ENCODE results near the gene CCDC34. TPM values are rescaled to one million over a fixed set of nuclear protein-coding genes. Genes with fewer than 3 reads are reported as not detected.

The CCDC34 gene
- total RNA-seq, 1 experiment from 2014 or later, result 18.7 TPM

DNA sequence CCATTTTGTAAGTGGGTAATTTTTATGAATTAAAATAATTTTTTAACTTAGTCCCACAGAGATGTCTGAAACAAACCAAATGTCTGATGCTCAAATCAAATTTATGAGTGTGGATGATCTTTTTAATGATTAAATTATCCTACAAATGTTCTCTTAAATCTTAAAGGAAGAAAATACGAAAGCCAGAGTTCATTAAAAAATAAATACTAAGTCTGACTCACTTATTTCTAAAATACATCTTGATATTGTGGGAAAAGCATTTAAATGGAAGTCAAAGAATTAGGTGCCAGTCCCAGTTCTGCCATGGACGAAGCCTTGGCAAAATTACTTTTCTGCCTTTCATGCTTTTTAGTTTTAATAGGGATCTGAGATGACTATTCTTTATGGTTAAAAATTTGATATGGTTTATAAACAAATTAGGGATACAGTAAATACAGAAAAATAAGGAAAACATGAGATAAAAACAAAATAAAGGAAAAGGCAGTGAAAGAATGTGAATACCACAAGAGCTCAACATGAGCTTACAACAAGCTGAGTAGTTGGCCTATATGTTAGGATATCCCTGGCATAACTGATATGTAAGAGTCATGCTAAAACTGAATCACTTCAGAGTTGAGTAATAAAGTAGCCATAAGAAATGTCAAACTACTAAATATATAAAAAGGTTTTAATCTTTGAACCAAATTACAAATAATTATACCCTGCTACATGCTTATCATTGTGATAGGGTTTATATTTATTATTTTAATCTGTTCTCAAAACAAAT is 9.2 kb downstream of the CCDC34 start:
- intact Hi-C loops (cut with micrococcal nuclease), result no loop called here
- no peaks in the 10 kb centered on the region for H3K4me1 ChIP-seq (ENCODE audit: control insufficient read depth in 1 of 2, insufficient read depth in 2 of 2, low read length in 2 of 2)

More for the DNA sequence above, 9.2 kb downstream of the CCDC34 start:
- H3K36me3 ChIP-seq (ENCODE audit: control insufficient read depth in 1 of 2, insufficient read depth in 2 of 2, low read length in 2 of 2), result 0 out of 4 replicates have a peak, but pooled peaks cover 0 to 2% of the 10 kb centered on the region in 2 experiments
- H3K9me2 ChIP-seq (ENCODE audit: insufficient read depth), result no peaks in the 10 kb centered on the region
- no peaks in the 10 kb centered on the region for H4K20me1 ChIP-seq (ENCODE audit: insufficient read depth)
- ATAC-seq, result no peak
- H2AFZ ChIP-seq (ENCODE audit: low read depth, low read length, poor library complexity, severe bottlenecking), result no peak overlapping the region
- ChIA-PET RAD21 (ENCODE audit: low non-redundant PET in 1 of 2, low total read pairs in 2 of 2, uncharacterized antibody in 2 of 2, unreplicated experiment in 2 of 2) (no interaction called here), CTCF (no interaction called here), POLR2A (interaction anchor here (0.8 kb wide), 1 partner anchor 47 kb away, joined by 3 read pairs; no protein-coding TSS in a partner anchor)
- TF ChIP-seq EGR1 (IDR thresholded peaks at IDR 0.05; ENCODE audit: low read depth) (no peak), ZNF274 (IDR thresholded peaks at IDR 0.05; ENCODE audit: low read depth, low read length) (no peak), CBX3 (IDR thresholded peaks at IDR 0.05; ENCODE audit: low read depth) (no peak), TCF7L2 (IDR thresholded peaks at IDR 0.05; ENCODE audit: borderline replicate concordance, extremely low read depth, insufficient read depth, insufficient read length) (no peak), EZH2 (IDR thresholded peaks at IDR 0.05) (no peak), FOSL1 (IDR thresholded peaks at IDR 0.05; ENCODE audit: low read depth) (no peak), SP1 (IDR thresholded peaks at IDR 0.05; ENCODE audit: low read depth) (no peak), POLR2A (IDR thresholded peaks at IDR 0.05; ENCODE audit: borderline replicate concordance, extremely low read depth, insufficient read depth, insufficient read length) (no peak), CEBPB (IDR thresholded peaks at IDR 0.05; ENCODE audit: low read depth) (no peak), SRF (IDR thresholded peaks at IDR 0.05; ENCODE audit: low read depth) (no peak), EZH2phosphoT487 (IDR thresholded peaks at IDR 0.05; ENCODE audit: borderline replicate concordance) (no peak), SIN3A (IDR thresholded peaks at IDR 0.05; ENCODE audit: low read depth) (no peak), ELF1 (IDR thresholded peaks at IDR 0.05; ENCODE audit: borderline replicate concordance, low read depth) (no peak)
- TF ChIP-seq, protein P1, sequence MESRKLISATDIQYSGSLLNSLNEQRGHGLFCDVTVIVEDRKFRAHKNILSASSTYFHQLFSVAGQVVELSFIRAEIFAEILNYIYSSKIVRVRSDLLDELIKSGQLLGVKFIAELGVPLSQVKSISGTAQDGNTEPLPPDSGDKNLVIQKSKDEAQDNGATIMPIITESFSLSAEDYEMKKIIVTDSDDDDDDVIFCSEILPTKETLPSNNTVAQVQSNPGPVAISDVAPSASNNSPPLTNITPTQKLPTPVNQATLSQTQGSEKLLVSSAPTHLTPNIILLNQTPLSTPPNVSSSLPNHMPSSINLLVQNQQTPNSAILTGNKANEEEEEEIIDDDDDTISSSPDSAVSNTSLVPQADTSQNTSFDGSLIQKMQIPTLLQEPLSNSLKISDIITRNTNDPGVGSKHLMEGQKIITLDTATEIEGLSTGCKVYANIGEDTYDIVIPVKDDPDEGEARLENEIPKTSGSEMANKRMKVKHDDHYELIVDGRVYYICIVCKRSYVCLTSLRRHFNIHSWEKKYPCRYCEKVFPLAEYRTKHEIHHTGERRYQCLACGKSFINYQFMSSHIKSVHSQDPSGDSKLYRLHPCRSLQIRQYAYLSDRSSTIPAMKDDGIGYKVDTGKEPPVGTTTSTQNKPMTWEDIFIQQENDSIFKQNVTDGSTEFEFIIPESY (IDR thresholded peaks at IDR 0.05; ENCODE audit: extremely low read depth, insufficient replicate concordance, low read length), result no peak
- TF ChIP-seq, protein P2, sequence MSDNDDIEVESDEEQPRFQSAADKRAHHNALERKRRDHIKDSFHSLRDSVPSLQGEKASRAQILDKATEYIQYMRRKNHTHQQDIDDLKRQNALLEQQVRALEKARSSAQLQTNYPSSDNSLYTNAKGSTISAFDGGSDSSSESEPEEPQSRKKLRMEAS (IDR thresholded peaks at IDR 0.05), result no peak
- TF ChIP-seq, protein P3, sequence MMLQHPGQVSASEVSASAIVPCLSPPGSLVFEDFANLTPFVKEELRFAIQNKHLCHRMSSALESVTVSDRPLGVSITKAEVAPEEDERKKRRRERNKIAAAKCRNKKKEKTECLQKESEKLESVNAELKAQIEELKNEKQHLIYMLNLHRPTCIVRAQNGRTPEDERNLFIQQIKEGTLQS (IDR thresholded peaks at IDR 0.05), result no peak
- TF ChIP-seq, protein P4, sequence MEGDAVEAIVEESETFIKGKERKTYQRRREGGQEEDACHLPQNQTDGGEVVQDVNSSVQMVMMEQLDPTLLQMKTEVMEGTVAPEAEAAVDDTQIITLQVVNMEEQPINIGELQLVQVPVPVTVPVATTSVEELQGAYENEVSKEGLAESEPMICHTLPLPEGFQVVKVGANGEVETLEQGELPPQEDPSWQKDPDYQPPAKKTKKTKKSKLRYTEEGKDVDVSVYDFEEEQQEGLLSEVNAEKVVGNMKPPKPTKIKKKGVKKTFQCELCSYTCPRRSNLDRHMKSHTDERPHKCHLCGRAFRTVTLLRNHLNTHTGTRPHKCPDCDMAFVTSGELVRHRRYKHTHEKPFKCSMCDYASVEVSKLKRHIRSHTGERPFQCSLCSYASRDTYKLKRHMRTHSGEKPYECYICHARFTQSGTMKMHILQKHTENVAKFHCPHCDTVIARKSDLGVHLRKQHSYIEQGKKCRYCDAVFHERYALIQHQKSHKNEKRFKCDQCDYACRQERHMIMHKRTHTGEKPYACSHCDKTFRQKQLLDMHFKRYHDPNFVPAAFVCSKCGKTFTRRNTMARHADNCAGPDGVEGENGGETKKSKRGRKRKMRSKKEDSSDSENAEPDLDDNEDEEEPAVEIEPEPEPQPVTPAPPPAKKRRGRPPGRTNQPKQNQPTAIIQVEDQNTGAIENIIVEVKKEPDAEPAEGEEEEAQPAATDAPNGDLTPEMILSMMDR (IDR thresholded peaks at IDR 0.05 in 2 of 3, conservative IDR thresholded peaks at IDR 0.05 in 1 of 3; ENCODE audit: borderline replicate concordance in 1 of 3, insufficient read depth in 1 of 3, low read depth in 2 of 3, low read length in 2 of 3), result no peak
- no peak for DNase-seq (ENCODE audit: low read depth, low spot score)
- no peak overlapping the region for H3K27ac ChIP-seq (ENCODE audit: low read depth, low read length)
- no peaks in the 10 kb centered on the region for H3K27me3 ChIP-seq (ENCODE audit: insufficient read depth, low read length)
- H3K4me3 ChIP-seq (replicated peaks in 1 of 2; ENCODE audit: low read depth in 1 of 2, low read length in 2 of 2), result no peak overlapping the region
- no peak overlapping the region for H3K4me2 ChIP-seq (ENCODE audit: low read length)
- no peaks in the 10 kb centered on the region for H3K79me2 ChIP-seq (ENCODE audit: insufficient read depth, low read length)
- no peak overlapping the region for H3K9ac ChIP-seq (ENCODE audit: low read length)
- no TSS peak for BruUV-seq (replicated peaks)
- no peaks in the 10 kb centered on the region for H3K9me3 ChIP-seq (ENCODE audit: control insufficient read depth in 1 of 2, insufficient read depth in 1 of 2, low read depth in 1 of 2, low read length in 2 of 2)

Data from HCT116 (cell line).